NCI-H1092 treated with DMSO at 0.1 percent for 48 hours (cell line): ENCODE measurements around the gene PDZD2.
"Not testable (repeated sequence)": the region's sequence is repeated elsewhere in the genome, so short reads cannot be mapped to it uniquely, and the experiment has no call there.

ENCODE experiments used
- DNase-seq: peaks from one replicate; lab custom pipeline; 2025; lab: John Stamatoyannopoulos, UW

PDZD2 gene

GRCh38 chr5:32107291-32107690 lies 468.4 kb downstream of the PDZD2 start:
- DNase-seq, result no peak

- DNase-seq, result no peak
Measured at GRCh38 chr5:32108167-32108566, 469.2 kb downstream of the PDZD2 start.

DNA sequence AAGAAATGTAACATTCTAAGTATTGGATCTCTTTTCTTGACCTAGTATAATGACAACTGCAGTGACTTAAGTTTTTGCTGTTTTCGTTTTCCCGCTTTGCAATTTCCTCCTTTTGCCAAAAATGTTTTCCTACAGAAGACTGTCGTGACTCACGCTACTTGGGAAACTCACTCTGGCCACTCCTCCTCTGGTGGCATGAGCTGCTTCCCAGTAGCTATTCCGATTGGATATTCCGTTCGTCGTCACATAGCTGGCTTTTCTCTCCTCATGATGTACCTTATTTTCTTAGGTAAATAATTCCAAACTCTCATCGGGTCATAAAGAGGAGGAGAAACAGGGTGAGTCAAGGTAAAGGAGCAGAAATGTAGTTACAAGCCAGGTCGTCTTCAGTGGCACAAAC lies 470.3 kb downstream of the PDZD2 start:
- no peak for DNase-seq

DNA sequence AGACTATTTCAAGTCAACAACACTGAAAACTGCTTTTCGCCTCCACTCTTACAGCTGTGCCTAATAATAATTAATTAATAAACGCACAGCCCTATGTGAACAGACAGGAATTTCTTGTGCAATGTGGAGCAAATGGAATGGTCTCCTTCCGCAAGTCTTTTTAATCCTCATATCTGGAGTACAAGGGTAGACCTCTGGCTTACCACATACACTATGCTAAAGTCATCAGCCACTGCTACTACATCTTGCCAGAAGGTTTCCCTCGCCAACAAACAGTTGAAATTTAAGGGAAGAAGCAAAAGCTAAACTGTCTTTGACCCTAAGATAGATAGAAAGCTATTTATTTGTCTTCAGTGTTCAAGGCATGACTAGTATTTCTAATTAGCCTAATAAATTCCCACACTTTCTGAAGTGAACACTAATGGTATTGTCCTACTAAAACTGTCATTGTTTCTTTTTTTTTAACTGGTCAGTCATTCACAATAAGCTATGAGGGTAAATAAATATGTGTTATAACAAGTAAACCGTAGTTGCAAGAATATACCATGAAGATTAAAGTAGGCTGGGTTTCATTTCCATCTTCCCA lies 471.3 kb downstream of the PDZD2 start:
- DNase-seq, result no peak

DNA sequence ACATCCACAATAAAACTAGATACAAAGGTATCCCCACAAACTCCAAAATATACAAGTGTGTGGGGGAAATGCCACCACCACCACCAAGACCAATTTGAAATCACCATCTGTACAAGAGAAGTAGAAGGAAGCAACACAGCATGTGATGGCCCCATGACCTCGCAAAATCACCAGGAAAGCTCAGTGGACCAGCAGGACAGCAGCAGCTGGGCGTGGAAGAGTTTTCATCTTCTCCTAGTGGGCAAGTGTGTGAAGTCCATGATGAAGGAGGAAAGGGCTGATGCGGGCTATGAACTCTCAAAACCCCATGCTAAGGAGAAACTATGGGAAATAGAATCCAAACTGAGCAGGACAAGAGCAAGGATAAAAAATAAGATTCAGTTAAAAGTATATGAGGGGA lies 477.1 kb downstream of the PDZD2 start:
- no peak for DNase-seq

GRCh38 chr5:32116574-32117313 lies 477.8 kb downstream of the PDZD2 start:
- DNase-seq, result no peak

- not testable (repeated sequence) for DNase-seq
Measured at GRCh38 chr5:32118922-32119321, 480.0 kb downstream of the PDZD2 start.

DNA sequence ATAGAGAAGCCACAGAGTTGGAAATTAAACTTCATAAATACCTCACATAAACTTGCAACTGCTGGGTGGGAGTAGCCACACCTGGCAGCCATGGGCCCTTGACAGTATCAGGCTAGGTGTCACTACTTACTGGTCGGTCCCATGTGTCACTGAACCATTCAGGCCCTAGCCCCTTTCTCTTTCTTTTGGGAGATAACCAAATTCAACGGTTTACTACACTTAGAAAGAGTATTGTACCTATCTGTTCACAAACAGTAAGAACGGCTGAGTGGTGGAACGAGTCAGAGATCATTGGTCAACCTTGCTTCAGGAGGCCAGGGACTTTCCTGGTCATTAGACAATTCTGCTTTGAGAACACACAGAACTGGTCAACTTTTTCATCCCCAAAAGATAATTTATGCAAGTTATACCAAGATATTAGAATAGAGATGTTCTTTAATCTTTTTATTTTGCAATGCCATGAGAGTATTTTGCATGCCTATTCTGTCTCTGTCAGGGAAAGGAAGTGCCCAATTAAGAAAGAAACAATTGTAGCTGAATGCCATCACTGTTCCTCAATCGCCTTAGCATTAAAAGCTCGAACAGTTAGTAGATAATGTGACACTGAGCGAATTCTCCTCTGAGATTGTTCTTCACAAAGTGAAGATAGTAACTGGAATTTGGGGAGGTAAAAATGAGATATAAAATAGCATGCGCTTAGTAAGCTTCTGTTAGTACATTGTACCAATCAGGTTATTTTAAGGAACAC lies 484.3 kb downstream of the PDZD2 start:
- DNase-seq, result no peak

DNA sequence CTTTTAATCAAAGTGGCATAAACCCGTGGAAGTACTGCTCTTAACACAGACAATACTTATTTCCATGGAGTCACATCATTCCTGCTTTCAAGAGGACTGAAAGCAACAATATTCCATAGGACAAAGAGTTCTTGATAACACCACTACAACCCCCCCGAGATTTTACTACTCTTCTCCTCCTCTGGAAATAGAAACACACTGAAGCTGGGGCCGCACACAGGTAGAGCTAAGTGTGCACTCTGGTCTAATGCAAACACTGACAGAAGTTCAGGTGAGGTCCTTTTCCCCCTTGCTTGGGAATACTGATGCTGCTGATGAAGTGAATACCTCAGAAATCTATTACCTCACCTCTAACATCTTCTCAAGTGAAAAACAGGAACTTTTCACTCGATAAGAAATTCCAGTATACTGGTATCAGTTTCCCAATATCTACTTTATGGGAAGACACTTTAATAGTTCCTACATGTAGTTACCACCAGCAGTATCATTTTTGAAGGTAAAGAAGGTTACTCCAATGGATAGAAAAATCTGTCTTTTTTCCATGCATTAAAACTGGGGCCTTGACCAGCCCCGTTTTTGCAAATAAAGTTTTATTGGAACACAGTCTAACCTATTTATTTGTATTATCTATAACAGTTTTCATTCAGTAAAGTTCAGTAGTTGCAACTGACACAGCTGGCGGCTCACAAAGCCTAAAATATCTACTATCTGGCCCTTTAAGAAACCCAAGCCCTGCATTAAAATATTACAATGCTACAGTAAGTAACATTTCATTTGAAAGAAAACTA lies 485.2 kb downstream of the PDZD2 start:
- no peak for DNase-seq

- DNase-seq, result no peak
Measured at GRCh38 chr5:32126691-32127090, 487.8 kb downstream of the PDZD2 start.

- DNase-seq, result no peak
Measured at GRCh38 chr5:32127711-32128110, 488.8 kb downstream of the PDZD2 start.

DNA sequence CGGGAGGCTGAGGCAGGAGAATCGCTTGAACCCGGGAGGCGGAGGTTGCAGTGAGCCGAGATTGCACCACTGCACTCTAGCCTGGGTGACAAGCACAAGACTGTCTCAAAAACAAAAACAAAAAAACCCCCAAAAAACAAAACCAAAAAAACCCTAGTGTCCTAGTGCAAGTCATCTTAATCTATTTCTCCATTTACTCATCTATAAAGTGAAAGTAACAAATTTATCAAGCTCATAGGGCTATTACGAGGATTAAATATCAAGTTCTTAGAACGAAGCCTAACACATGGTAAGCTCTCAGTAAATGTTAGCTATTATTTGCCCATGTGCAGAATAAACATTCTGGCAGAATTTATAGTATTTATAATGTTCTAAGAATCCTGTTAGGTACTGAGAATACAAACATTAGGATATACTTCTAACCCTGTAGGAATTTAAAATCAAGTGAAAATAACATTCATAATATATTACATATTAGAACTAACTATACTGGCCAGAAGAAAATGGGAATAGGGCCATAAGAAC lies 490.2 kb downstream of the PDZD2 start:
- no peak for DNase-seq

DNA sequence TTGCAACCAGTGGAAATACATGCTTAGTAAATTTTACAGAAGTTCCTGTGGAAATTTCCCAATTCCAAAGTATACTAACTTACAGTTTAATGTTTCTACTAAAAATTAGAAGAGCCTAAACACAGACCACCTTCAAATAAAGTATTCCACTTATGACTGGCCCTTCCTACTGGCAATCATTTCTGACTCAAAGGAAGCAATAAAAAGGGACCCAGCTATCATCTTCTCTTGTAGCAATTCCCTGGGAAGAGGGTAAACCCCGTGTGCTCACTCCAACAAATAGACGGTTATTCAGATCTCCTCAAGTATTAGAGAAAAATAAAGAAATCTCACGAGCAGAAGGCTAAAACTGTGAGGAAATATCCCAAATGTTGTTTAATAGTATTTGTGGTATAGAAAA lies 491.9 kb downstream of the PDZD2 start:
- DNase-seq, result no peak

- DNase-seq, result no peak
Measured at GRCh38 chr5:32131604-32132003, 492.7 kb downstream of the PDZD2 start.

GRCh38 chr5:32132757-32133156 lies 493.8 kb downstream of the PDZD2 start:
- no peak for DNase-seq

DNA sequence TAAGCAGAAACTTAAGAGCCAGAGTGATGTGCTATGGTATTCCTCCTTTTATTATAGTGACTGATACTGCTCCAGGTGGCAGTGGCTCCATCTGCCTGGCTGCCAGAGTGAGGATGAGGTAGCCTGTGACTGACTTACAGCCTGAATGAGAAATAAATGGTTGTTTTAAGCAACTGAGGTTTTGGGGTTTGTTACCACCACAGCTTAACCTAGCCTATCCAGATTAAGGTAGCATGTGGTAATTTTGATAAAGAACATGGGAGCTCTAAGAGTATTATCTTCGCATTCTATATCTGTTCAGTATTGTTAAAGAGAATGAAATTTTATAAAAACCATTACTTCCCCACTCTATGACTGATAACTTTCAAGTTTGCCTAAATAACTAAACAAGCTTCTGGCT lies 496.2 kb downstream of the PDZD2 start:
- no peak for DNase-seq

- DNase-seq, result no peak
Measured at GRCh38 chr5:32136342-32136741, 497.4 kb downstream of the PDZD2 start.

DNA sequence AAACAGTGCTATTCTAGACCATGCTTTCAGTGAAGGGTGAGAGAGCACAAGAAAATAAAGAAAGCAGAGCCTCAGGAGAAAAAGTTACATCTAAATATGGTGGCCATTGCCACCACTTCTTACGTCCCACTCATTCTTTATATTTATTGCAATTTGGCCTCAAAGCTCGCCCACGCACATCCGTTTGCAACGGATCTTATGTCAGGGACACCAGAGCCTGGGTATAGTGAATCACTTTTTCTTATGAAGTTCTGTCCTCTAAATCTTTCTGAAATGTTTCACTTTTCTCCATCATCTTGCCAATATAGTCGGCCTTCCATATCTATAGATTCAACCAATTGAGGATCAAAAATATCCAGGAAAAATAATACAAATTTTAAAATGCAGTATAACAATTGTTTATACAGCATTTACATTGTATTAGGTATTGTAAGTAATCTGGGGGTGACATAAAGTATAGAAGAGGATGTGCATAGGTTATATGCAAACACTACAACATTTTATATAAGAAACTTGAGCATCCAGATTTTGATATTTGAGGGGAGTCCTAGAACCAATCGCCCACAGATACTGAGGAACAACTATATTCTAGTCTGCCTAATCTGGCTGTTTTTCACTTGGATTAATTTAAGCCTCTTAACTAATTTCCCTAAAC lies 500.0 kb downstream of the PDZD2 start:
- DNase-seq, result no peak

DNA sequence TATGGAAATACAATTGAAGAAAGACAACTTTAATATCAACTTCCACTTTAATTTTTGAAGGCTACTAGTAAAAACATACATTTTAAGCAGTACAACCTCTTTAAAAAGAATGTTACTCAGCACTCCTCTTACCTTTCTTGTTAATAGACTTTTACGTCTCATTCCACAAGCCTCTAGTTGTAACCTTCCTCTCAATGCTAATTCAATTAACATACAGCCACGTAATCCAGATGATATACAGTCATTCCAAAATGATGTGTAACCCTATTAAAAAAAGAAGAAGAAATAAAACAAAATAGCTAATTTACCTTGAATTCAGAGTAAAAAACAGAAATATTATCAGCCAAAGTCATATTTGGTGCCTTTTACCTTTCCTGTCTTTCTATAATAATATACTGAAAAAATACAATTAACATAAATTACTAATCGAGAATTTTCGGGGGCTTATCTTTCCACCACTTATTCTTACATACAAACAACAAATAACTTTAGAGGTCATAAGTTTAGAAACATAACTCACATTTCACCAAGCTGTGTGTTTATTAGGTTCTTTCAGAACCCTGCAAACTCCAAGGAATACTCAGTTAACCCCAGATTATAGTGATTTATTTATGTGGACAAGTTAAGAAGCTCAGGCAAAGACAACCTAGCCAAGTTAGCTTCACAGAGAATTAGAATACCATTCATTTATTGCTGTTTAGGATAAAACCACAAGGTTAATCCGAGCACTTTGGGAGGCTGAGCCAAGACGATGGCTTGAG lies 504.9 kb downstream of the PDZD2 start:
- DNase-seq, result no peak

- DNase-seq, result no peak
Measured at GRCh38 chr5:32144378-32145207, 505.7 kb downstream of the PDZD2 start.
